GM18909 (cell line): ENCODE measurements around the gene MGAT4A.

Source experiments
- ATAC-seq: cut with Tn5 transposase; IDR thresholded peaks from one replicate; pipeline ENCODE4 v1.9.1; 2021; ENCODE audit warnings: mild to moderate bottlenecking; ENCODE audit not compliant: unreplicated experiment, poor library complexity

MGAT4A gene

DNA sequence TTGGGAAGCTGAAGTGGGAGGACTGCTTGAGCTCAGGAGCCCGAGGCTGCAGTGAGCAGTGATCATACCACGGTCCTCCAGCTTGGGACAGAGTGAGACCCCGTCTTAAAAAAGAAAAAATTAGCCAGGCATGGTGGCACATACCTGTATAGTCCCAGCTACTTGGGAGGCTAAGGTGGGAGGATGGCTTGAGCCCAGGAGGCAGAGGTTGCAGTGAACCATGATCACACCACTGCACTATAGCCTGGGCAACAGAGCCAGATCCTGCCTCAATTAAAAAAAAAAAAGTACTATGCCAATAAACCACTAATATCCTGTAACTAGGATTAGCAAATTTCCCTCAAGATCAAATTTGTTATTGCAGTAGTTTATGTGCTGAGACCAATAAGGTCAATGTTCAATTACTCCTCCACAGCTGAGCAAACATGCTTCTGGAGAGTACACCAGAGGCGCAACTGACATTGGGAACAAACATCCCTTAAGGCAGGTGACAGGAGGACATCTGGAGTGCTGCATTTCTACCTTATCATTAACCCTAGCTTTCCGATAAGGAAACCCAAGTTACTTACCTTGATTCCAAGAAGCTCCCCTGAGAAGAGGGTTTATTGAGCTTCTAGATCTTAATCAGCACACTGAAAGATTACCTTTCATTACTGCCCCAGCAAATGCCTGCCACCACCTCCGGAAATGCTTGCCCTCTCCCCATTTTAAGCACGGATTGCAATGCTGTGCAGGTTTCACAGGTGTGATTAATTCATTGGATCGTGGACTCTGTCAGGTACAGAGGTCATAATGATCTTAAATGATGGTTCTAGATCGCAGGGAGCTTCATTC is 26.2 kb downstream of the MGAT4A start:
- ATAC-seq: no peak

- ATAC-seq: no peak
Observed at GRCh38 chr2:98703738-98704137, 27.2 kb downstream of the MGAT4A start.

DNA sequence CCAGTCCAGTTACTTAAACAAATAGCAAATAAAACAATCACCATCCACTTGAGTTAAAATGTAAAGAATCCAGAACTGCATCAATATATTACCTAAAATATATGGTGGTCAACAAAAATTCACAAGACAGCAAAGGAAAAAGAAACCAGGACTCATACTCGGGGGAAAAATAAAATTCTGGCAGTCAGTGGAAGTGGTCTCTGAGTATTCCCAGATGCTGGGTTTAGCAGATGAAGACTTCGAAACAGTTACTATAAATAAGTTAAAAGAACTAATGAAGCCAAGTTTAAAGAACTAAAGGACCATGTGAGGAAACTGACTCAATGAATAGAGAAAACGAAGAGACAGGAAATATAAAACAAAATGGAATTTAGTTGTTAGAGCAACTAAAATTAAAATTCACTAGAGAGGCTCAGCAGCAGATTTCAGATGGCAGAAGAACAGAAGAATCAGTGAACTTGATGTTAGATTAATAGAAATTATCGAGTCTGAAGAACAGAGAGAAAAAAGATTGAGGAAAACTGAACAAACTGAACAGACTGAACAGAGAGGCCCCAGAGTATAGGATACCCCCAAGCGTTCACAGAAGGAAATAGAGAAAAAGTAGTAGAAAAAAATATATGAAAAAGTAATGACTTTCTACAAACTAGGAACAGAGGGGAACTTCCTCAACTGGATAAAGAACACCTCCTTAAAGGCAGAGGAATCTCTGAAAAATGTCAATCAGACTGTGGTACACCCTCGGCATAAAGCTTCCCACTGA is 27.9 kb downstream of the MGAT4A start:
- ATAC-seq: no peak

DNA sequence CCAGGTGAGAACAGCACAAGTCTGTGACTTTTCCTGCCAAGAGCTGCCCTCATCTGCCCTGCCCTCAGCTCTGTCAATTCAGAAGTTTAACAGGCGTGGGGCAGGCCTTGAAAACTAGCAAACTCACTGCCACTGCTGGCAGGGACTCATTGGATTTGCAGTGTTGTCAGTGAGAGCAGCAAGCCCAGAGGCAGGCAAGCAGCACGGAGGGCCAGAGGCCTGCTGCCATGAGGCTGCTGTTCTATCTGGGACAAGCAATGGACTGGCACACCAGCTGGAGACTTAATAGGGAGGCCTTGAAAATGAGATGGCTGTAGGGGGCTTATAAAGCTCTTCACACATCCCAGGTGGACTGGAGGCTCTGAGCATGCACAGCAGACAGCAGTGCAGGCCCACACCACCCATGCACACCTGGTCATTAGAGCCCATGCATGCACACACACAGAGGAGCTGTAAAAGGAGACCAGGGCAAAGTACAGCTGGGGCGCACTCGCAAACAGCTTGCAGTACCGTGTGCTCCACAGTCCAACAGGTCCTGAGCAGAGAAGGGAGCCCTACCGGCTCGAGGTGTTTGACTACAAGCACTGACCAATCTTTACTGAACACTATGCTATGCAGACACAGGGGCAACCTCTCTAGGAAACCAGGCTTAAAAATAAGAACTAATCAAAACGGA is 28.7 kb downstream of the MGAT4A start:
- ATAC-seq: no peak

DNA sequence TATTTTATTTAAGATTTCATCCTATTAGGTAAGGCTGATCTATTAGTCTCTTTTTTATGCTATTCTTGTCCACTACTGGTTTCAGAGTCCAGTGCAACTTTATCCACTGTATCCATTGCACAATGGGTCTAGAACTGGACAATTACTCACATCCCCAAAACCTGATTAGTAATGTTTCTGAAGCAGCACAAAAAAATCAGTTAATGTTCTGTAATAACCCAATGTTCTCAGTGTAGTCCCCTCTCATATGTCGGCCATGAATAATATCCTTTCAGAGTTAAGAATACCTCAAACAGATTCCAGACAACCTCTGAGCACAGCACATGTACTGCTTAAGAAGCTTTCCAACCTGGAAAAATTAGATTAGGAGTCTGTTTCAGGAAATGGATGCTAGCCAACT is 29.7 kb downstream of the MGAT4A start:
- ATAC-seq: no peak

DNA sequence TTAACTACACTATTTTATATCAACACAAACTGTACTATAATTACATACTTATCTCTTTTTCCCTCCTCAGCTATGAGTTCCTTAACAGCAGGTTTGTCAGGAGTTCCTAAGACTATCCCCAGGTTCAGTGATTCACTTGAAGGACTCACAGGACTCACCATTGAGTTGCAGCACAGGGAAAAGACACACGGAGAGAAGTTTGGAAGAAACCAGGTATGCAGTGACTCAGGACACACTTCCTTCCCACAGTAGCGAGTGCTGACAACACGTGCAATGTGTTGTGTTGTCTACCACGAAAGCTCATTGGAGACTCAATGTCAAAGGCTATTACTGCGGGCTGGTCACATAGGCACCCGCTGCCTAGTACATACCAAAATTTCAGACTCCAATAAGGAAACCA is 32.0 kb downstream of the MGAT4A start:
- ATAC-seq: no peak

GRCh38 chr2:98697651-98698337 is 33.1 kb downstream of the MGAT4A start:
- no peak for ATAC-seq

- no peak for ATAC-seq
Observed at GRCh38 chr2:98696200-98696599, 34.7 kb downstream of the MGAT4A start.

- ATAC-seq: no peak
Observed at GRCh38 chr2:98695255-98695654, 35.7 kb downstream of the MGAT4A start.

DNA sequence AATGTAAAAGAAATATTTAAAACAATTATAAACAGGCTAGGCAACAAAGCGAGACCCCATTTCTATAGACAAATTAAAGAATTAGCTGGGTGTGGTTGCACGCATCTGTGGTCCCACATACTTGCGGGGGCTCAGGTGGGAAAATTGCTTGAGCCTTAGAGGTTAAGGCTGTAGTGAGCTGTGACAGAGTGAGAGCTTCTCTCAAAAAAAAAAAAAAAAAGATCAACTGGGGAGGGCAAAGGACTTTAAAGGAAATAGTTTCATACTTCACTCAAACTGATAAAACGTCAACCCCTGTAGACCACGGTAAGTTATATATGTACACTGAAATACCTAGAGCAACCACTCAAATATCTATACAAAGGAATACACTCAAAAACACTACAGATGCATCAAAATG is 37.5 kb downstream of the MGAT4A start:
- no peak for ATAC-seq

GRCh38 chr2:98692090-98693054 is 38.6 kb downstream of the MGAT4A start:
- no peak for ATAC-seq

- ATAC-seq: no peak
Observed at GRCh38 chr2:98691303-98691702, 39.6 kb downstream of the MGAT4A start.

GRCh38 chr2:98685930-98686887 is 44.7 kb downstream of the MGAT4A start:
- ATAC-seq: no peak

DNA sequence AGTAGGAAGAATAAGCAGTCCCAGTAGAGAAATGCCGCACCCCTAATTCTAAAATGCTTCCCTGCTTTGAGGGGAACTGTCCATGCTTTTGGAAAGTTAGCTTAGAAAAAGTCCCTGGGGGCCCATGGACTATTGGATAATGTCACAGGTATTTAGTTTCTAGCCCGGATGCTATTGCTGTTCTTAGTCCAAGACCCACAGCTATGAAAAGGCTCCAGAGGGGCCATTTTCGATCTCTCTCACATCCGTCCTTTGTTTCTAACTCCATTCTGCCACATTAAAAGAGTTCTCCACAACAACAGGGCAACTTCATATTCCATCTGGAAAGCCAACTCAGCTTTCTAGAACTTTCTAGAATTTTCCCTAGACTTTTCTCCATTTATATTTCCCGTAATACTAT is 47.2 kb downstream of the MGAT4A start:
- ATAC-seq: no peak

DNA sequence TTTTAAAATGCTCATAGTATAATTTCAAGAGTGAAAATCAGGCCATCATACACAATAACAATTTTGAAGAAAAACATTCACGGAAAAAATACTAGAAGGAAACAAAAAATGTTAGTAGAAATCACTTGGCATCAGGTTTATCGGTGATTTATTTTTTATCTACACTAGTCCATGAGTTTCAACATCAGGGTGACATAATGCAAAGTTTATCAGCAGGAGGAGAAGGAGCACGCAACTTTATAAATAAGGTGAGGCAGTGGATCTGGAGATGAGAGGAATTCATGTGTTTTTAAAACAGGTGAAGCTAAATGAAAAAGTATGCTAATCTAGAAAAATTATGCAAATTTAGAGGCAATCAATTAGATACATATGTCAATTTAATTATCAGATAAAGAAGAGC is 54.2 kb downstream of the MGAT4A start:
- ATAC-seq: no peak

DNA sequence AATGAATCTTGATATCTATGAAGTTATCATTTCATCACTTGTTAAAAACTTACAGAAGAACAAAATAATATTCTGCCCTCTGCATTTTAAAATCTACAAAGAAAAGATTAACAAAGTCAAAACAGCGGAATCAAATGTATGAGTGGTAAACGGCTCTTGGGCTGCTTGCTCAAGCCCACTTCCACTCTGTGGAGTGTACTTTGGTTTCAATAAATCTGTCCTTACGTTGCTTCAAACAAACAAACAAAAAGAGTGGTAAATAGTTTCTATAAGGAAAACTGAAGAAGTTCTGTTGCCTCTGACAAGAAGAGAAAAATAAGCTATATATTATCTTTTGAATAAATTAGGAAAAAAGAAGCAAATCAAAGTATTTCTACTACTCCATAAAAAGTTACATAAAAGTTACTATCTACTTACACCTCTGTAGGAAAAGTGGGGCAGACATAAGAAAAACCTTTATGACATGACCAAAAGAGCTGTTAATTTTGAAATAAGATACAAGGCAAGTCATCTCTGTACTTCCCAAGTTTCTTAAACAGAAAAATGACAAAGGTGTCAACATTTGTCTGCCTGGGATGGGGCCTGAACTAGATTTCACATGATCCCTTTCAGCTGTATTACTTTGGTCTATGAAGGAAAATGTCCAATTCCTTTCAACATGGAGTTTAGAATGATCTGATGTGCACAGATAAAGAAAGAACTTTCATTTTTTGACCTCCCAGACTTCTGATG is 56.5 kb downstream of the MGAT4A start:
- no peak for ATAC-seq

DNA sequence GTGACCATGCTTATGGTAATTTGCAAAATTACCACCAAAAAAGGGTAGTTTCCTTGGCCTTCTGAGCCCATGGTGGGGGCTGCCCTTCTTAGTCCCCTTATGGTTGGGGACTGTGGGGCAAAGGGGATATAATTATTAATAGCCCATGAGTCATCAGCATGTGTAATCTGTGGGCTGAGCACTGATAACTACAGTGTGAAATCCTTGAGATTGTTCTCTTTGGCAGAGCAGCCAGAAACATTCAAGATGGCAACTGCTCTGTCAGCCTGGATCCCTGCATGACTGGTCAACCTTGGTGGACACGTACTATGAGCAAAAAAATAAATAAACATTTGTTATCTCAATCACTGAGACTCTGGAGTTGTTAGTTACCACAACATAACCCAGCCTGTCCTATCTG is 61.3 kb downstream of the MGAT4A start:
- no peak for ATAC-seq

- ATAC-seq: no peak
Observed at GRCh38 chr2:98665677-98666076, 65.3 kb downstream of the MGAT4A start.
